ENCODE data around the gene HS1BP3. TPM values are rescaled to one million over a fixed set of nuclear protein-coding genes. Genes with fewer than 3 reads are reported as not detected.

Gene HS1BP3
- polyA plus RNA-seq (ENCODE audit: insufficient read length in 4 of 4): 10 to 100 TPM; 15.9 to 22.5 (median 20.5) TPM

DNA sequence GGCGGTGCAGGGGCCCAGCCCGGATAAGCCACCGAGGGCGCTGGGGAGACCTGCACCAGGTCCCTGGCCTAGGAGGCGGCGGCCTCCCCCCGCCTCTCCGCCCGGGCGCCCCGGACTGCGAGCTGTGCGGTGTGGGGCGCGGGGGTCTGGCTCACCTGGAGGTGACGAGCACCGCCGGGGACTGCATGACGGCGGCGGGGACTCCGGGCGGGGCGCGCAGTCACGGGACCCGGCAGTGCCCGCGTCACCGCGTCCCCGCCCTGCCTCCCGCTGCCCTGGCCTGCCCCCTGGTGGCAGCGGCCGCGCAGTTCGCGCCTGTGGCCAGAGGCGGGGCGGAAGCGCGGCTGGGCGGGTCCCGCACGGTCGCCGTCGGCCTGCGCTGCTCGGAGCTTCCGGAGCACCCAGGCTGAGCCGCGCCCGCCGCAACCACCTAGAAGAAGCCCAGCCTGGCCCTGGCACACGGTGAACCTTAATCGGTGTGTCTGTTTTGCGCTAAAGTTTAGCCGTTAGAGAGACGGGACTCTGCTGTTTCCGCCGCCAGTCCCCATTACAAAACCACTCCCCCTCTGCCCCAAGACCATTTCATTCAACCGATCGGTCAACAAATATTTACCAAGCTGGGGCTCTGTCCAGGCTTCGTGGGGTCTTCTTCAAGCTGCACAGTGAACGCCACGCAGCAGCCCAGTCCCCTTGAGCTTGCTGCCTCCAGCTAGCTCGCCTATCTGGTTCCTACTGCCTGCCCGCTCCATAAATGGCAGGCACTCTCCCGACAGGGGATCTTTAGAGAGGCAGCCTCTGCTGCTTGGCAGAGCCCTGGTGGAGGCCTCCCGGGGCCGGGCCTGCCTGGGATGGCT lies at the start of gene HS1BP3:
TSS of gene HS1BP3 (minus strand) at position 222 of the 854 bp plus-strand sequence. CDS start at position 187, 35 bp downstream.
- DNase-seq (ENCODE audit: low read depth in 4 of 4, low spot score in 2 of 4): peak in 3 of 4 donors; percentile 73 to 79 (median 78)

- DNase-seq (ENCODE audit: low read depth in 4 of 4, low spot score in 2 of 4): no peak
These were observed 48.2 kb upstream of the HS1BP3 start for GRCh38 chr2:20698916-20699613.

GRCh38 chr2:20697322-20697934 lies 46.5 kb upstream of the HS1BP3 start:
- no peak for DNase-seq (ENCODE audit: low read depth in 4 of 4, low spot score in 2 of 4)

- DNase-seq (ENCODE audit: low read depth in 4 of 4, low spot score in 2 of 4): no peak
These were observed 45.5 kb upstream of the HS1BP3 start for GRCh38 chr2:20696366-20696765.

DNA sequence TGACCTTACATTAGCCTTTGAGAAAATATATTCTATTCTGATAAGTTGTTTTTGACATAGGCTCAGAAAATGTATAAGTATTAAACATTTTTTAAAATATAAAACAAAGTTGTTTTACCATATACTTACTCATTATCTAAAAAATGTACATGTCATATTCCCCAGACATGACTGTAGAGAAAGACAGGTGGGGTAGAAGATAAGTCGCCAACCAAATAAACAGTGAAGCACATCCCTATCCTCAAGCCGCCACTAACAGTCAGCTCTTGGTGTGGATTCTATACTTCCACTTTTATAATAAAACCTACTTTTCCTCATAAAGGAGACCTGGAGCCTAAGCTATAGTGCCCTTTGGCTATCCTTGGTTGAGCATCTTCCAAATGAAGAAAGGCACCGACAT lies 42.4 kb upstream of the HS1BP3 start:
- no peak for DNase-seq (ENCODE audit: low read depth in 4 of 4, low spot score in 2 of 4)

- no peak for DNase-seq (ENCODE audit: low read depth in 4 of 4, low spot score in 2 of 4)
These were observed 41.2 kb upstream of the HS1BP3 start for GRCh38 chr2:20692081-20692480.

DNA sequence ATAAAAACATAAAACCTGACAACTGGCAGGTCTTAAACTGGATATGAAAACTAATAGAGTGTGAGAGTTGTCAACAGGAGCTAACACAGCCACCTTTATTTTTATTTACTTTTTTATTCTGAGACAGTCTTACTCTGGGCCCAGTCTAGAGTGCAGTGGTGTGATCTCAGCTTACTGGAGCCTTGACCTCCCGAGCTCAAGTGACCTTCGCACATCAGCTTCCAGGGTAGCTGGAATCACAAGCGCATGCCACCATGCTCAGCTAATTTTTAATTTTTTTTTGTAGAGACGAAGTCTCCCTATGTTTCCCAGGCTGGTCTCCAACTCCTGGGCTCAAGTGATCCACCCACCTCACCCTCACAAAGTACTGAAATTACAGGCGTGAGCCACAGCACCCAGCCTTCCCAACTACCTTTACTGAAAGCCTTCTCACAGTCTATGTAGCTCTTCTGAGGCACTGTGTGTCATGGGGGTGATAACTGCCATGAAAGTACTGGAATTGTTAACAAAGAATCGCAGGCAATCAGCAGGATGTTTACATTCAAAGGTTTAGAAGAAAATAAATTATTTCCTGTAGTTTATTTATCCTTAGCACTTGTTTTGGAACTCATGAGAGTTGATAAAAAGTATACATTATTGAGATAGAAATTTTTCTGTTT lies 40.3 kb upstream of the HS1BP3 start:
- DNase-seq (ENCODE audit: low read depth in 4 of 4, low spot score in 2 of 4): no peak

GRCh38 chr2:20689428-20690264 lies 38.7 kb upstream of the HS1BP3 start:
- no peak for DNase-seq (ENCODE audit: low read depth in 4 of 4, low spot score in 2 of 4)

- DNase-seq (ENCODE audit: low read depth in 4 of 4, low spot score in 2 of 4): no peak
These were observed 36.4 kb upstream of the HS1BP3 start for GRCh38 chr2:20687260-20687832.

DNA sequence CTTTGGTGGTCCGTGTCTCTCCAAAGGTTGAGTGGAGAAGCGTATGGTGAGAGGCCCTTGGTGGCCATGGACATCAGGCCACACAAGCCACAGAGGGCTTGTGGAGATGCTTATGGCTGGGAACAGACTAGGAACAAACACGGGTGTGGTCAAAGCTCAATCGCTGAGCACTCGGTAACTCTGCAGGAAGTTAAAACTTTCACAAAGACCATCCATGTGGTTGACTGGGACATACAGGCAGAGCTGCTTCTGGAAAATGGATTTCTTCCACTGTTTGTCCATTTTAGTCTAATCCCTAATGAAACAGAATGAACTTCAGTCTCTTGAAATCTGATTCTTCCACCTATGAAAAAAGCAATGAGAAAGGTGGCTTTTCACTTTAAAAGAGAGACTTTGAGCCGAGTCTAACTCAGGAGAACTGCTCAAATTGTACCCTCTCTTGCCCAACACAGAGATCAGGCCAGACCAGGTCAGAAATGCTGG lies 33.7 kb upstream of the HS1BP3 start:
- no peak for DNase-seq (ENCODE audit: low read depth in 4 of 4, low spot score in 2 of 4)

DNA sequence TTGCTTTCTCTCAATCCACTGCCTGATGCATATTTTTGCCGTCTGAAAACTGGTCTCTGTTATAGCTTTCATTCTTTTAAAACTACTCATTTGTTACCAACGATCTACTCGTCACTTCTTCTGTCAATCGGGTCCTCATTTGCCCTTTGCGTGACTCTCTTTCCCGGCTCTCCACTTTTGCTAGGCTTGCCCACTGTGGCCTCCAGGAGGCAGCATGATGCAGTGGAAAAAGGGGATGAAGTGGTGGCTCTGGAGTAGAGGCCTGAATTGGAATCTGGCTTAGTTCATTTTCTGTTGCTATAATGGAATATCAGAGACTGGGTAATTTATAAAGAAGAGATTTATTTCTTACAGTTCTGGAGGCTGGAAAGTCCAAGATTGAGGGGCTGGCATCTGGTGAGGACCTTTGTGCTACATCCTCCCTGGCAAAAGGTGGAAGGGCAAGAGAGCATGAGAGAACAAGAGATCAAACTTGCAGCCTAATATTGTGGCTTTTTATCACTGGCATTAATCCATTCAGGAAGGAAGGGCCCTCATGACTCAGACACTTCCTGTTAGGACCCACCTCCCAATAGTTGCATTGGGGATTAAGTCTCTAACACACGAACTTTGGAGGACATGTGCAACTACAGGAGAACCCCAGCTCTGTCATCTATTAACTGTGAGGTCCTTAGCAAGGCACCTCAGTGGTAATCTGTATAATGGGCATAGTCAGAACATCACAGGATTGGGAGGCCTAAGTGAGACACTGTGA lies 31.4 kb upstream of the HS1BP3 start:
- DNase-seq (ENCODE audit: low read depth in 4 of 4, low spot score in 2 of 4): no peak

DNA sequence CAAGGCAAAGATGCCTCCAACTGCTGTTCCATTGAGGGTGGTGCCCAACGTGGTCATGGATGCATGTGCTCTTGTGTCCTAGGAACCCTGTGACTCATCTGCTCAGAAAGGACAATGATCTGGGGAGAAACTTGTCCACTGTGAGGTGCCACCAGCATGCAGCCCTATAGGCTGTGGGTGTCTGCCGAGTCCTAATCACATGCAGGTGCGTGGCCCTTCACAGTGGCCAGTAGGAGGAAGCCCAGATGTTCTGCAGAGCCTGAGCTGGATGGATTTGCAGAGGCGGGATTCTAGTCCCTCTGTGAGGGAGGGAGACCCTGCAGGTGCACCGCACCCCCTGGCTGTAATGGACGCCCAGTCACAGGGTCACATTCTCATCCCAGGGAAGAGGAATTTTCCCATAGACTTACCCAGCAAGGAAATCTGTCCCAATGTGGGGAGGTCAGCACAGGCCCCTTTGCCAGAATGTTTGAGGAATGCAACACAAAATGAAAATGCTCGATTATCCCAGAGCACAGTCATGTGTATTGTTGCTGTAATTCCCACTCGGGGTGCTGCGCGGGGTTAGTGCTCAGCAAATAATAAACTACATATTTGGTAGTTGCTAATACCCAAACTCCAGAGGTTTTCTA lies 30.0 kb upstream of the HS1BP3 start:
- no peak for DNase-seq (ENCODE audit: low read depth in 4 of 4, low spot score in 2 of 4)

DNA sequence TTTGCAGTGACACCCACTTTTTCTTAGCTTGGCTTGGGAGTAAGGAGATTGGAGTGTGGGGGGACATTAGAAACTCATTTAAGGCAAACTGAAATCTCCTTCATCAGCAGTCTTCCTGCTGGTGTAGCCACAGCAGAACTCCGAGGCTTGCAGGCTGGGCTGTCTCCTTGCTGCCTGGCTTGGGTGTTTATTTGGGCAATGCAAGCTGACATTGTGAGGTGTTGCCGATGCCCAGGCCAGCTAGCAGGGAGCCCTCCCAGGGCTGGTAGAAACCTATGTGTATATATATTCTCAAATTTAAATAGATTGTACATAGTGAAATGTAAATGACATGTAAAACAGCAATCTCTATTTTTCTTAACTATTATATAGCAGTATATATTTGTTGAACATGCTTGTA lies 27.9 kb upstream of the HS1BP3 start:
- DNase-seq (ENCODE audit: low read depth in 4 of 4, low spot score in 2 of 4): no peak

GRCh38 chr2:20678086-20678395 lies 27.1 kb upstream of the HS1BP3 start:
- DNase-seq (ENCODE audit: low read depth in 4 of 4, low spot score in 2 of 4): no peak

DNA sequence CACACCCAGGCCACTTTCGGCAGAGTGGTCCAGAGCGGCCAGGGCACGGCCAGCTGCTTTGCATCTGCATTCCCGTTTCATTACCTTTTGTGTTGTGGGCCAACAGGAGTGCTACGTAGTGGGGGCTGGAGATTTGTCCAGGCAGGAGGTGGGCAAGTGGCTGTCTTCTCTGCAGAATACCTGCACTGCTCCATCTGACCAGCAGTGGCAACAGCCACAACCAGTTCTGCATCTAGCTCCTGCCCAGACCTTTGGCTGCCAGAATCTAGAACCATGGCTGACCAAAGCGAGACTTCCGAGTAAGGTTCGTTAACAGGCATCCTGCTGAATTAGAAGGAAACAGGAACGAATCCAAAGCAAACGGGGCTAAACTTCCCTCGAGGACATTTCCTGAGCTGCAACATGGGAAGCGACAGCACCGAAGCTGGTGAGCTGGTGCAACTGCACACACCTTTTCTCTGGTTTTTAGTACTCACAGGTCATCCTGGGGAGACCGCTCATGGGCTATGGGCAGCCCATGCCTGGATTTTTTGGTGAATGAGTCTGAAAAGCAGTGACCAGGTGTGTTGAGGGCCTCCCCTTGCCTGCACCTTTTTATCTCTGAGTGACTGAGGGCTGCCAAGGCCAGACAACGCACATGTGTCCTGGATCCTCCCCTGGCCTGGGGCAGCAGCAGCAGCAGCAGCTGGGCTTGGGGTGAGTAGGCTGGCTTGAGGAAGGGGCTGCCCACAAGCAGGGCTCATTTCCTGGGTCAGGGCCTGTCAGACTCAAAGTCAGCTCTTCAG lies 26.6 kb upstream of the HS1BP3 start:
- DNase-seq (ENCODE audit: low read depth in 4 of 4, low spot score in 2 of 4): no peak

- DNase-seq (ENCODE audit: low read depth in 4 of 4, low spot score in 2 of 4): no peak
These were observed 25.7 kb upstream of the HS1BP3 start for GRCh38 chr2:20676353-20677215.

Measured in left renal cortex interstitium (tissue), 4 donors.